RCC 7860 (cell line): ENCODE results near the gene MOB2.
"Not testable (repeated sequence)": the region's sequence is repeated elsewhere in the genome, so short reads cannot be mapped to it uniquely, and the experiment has no call there.

Source experiments
- DNase-seq: peaks from one replicate; pipeline ENCODE4 v3.0.0-alpha.2; 2015; ENCODE audit warnings: low spot score
- FAIRE-seq: peaks from 2 replicates; lab custom pipeline; 2012; peaks lifted over from hg19 to GRCh38; lab: Jason Lieb, UNC

The MOB2 gene

DNA sequence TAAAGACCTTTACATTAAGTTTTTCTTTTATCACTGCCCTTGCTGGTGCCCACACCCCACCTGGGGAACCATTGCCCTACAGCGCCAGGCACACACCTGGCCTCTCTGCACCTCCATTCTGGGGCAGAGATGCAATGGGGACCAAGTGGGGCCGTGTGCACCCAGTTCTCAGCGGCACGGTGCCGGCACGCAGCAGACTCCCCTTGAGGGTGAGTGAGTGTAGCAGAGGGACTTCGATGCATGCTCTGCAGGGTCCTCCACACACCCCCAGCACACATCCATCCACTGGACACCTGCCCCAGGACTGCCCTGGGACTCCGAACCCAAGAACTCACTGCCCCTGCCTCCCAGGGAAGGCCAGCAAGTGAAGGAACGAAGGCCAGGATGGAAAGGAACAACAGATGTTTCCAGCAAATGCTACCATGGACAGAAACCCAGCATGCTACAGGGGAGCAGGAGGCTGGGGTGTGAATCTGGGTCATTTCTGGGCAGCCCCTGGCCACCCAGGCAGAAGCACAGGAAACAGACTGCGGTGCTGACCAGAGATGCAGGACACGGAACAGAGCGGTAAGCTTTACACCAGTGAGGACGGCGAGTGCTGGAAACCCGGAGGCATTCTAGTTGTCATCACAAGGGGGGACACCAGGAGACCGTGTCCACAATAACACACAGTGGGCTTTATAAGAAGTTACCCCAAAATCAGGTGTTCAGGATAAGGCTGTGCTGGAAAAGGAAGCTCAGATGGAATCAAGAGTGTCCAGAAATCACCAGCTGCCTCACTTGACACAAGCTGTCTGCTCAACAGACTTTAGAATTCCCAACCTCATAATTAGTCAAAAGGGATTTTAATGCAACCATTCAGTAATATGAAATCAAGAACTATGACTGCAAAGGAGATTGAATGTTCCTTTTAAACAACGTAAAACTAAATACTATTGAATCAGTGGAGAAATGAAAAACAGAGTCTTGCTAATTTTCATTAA is 32.7 kb upstream of the MOB2 start:
- DNase-seq = no peak
- FAIRE-seq = no peak

GRCh38 chr11:1518301-1518700 is 31.7 kb upstream of the MOB2 start:
- FAIRE-seq (no peak), DNase-seq (no peak)

DNA sequence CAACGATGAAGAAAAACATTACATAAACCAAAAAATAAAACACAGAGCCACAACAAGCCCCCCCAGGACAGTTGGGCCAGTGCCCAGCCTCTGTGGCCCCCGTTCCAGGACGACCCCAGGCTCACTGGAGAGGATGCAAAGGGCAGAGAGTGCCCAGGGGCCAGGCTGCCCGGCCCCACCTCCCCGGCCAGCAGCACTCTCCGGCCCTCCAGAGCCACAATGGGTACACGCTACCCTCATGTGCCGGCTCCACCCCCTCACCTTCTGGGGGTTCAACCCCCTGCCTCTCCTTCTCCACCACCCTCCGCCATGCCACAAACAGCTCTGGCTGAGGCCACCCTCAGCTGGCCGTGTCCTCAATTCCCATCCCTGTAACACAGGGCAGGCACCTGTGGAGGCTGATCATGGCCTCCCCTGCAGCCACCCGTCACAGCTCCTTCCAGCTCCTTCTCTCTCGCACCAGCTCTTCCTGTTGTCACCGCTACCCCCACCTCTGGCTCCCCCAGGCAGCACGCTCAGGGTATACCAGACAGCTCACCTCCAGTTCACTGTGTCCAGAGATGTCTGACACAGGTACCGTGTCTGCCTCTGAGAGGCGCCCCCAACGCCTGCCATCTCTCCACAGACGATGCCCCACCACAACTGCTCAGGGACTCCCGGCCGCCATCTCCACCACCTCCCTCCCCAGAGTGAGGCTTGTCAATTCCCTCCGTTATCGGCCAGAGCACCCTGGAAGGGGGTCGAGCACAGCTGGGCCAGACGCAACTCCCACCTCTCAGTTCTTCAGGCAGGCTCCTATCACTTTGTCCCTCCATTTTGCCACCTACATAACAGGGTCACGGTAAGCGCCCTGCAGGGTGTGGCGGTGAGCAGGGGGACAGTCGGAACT is 30.8 kb upstream of the MOB2 start:
- FAIRE-seq (no peak), DNase-seq (no peak)

DNA sequence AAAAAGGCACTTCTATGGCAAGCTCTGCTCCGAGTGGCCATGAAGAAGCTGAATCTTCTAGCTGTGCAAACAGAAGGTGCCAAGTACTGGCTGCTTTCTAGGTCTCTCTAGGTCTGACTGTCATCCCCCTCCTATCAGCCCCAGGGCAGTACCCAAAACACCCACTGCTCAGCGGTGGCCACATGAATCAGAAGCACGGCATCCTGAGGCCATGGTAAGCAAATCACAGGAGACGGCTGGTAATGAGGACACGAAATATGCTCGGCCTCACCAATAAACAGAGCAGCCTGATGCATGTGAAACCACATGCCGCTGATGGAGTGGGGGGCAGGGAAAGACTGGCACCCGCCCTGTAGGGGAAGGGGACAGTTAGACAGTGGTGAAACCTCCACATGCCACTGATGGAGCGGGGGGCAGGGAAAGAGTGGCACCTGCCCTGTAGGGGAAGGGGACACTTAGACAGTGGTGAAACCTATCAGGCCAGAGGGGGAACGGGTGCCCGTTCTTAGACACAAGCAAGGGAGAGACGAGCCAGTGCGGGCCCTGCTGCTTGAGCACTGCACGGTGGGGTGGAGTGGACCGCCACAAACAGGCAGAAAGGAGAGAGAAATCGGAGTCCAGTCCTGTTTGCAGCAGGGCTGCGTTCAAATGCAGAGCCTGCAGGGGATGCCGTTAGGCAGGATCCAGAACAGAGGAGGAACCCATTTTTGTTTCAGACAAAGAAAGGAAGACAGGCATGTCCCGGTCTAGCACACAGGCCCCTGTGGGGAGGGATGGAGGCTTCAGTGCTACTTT is 29.9 kb upstream of the MOB2 start:
- no peak for FAIRE-seq

GRCh38 chr11:1515082-1516060 is 28.8 kb upstream of the MOB2 start:
- DNase-seq = peak; percentile 8
- FAIRE-seq = no peak

More for the DNA sequence above, 29.9 kb upstream of the MOB2 start:
- DNase-seq = no peak

DNA sequence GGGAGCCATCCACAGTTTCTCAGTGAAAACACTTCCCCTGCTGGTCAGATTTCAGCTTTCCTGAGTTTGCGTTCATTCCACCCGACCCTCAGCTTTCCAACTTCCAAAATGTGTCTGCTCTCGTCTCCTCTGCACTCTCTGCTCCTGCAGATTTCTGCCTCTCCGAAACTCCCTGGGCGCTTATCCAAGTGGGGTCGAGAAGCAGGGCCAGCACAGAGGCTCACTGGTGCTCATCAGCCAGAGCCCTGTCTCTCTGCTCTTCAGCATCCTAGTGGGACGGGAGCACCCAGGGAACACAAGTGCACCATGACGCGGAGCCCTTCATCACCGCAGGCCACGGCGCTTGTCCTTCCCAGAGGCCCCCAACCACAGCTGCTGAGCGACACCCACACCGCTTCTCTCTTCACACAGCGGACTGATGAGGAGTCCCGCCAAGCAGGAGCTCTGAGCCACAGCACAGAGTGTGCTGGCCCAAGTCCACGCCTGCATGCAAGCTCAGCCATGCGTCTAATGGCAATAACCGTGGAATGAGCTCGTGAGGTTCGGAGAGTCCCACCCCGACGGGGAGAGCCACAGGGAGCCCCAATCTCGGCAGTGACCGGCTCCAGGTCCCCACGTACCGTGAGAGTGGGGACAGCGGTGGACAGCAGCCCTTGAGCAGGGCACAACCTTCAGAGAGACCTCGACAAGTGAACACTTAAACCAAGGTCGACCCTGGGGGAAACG is 27.9 kb upstream of the MOB2 start:
- DNase-seq = no peak
- FAIRE-seq = no peak

DNA sequence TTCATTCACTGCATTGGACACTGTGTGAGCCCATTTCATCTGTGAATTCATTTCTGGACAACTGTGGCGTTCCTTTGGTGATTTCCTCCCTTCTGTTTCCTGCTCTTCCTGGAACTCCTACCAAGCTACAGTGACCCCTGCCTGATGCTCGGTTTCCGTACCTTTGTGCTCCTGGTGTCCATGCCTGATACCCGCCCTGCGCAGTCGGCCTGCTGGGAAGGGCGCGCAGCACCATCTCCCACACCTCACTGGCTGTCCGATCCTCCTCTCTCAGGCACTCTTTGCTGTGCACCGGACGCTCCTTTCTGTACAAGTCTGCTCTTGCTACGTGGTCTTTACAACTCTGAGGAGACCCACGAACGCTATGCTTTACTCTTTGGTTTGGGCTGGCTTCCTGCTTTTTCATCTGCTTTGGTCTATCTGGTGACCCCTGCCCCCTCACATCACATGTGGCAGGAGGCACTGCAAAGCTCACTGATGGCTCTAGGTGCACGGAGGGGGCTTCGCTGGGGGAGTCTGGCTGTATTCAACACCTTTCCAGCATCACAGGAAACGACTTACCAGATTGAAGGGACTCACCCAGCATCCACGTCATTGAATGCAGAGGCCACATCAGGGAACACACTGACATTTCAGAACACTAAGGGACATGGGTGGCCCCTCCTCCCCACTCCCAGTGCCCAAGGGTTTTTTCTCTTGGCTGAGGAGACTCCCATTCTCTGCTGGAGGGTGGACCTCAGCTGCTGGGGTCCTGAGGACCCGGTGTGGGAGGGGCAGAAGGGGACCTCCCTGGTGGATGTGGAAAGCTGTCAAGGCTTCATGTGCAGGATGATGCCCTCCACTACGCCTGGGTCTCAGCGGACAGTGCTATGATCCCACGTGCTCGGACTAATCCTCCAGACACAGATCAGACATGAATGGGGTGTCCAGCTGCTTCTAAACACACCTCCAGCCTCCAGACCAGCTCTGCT is 27.0 kb upstream of the MOB2 start:
- FAIRE-seq (no peak), DNase-seq (no peak)

DNA sequence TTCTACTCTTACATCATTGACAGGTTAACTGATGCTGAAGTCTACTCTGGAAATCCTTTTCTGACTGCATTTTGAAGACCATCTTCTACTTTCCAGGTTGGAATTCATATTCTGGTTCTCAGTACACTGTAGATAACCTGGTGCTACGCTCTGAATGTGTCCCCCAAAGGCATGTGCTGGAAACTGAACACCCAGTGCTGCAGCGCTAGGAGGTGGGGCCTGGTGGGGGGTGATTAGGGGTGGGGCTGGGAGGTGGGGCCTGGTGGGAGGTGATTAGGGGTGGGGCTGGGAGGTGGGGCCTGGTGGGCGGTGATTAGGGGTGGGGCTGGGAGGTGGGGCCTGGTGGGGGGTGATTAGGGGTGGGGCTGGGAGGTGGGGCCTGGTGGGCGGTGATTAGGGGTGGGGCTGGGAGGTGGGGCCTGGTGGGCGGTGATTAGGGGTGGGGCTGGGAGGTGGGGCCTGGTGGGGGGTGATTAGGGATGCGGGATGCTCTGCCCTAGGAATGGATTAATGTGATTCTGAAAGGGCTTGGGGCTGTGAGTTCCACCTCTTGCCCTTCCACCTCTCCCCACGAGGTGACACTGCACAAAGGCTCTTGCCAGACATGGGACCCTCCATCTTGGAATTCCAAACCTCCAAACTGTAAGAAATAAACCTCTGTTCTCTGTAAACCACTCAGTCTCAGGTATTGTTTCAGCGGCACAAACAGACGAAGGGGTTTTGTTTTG is 26.1 kb upstream of the MOB2 start:
- DNase-seq, FAIRE-seq: not testable (repeated sequence)

- DNase-seq (no peak), FAIRE-seq (no peak)
These were observed 25.4 kb upstream of the MOB2 start for GRCh38 chr11:1511937-1512496.

GRCh38 chr11:1510928-1511327 is 24.3 kb upstream of the MOB2 start:
- no peak for DNase-seq
- FAIRE-seq = no peak

- not testable (repeated sequence) for FAIRE-seq
These were observed 23.8 kb upstream of the MOB2 start for GRCh38 chr11:1510351-1510750.

GRCh38 chr11:1509626-1510255 is 23.2 kb upstream of the MOB2 start:
- FAIRE-seq (no peak), DNase-seq (no peak)

More at GRCh38 chr11:1510351-1510750, 23.8 kb upstream of the MOB2 start:
- DNase-seq = not testable (repeated sequence)

DNA sequence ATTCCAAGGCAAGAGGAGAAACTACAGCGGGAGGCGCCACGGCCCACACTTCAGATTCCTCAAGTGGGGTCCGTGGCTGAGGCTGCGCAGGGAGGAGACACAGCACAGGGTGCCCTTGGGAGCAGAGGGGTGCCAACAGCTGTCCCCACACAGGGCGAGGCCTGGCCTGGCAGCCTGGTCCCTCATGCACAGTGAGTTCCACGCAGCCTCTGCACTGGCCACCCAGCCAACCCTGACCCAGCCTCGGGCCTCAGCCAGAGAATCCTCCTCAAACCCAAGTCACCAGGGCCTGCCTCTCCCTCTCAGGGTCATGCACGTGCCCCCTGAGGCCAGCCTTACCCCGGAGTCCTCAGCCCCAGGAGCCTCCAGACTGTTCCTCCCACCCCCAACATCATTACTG is 22.4 kb upstream of the MOB2 start:
- DNase-seq = no peak
- FAIRE-seq = no peak

DNA sequence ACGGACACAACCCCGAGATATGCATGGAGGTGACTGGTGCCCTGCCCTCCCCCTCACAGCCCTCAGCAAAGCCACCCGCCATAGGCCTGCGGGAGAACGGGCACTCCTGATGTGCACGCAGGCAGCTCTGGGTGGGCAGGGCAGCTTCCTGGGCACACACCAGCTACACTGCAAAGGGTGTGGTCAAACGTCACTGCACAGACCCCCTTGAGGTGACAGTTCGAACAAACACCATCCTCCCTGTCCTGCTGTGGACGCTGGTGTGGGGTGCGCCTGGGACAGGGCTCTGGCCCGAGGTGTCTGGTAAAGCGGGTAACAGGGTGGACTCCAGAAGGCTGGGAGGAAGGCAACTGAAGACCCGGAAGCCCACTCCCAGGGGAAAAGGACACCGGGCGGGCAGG is 21.9 kb upstream of the MOB2 start:
- DNase-seq = no peak
- FAIRE-seq = no peak

DNA sequence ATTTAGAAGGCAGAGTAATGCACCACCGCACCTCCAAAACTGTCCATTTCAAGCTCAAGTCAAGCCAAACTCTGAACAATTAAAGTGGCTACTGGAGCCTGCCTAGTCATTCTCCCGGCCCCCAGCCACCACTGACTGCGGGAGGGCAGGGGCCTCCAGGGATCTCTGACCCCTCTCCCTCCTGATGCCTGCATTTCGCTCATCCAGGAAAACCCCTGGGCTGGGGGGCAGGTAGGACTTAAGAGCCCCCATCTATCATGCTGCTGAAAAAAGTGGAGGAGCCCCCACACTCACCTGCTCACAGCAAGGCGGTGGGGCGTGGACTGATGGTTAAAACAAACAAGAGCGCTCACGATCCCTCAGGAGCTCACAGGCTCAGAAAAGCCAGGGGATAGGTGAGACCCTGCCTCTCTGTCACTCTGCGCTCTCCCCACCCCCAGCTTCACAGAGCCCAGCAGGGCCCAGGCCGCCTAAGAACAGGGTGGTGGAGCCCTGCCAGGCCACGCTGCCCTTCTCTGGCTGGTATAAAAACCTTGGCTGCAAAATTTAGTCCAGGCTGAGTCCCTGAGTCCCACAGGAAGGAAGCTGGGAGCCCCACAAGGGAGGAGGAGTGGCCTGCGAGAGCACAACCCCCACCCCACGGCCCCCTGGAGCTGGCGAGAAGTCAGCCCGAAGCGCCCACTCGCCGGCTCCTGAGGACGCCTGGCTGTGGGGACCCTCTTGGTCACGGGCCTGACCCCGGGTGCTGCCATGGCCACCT is 21.0 kb upstream of the MOB2 start:
- FAIRE-seq (no peak), DNase-seq (no peak)

- no peak for FAIRE-seq
- no peak for DNase-seq
These were observed 20.4 kb upstream of the MOB2 start for GRCh38 chr11:1506981-1507380.
